Osteoblast (primary cell): ENCODE measurements around the gene CACNA2D1. TPM values are rescaled to one million over a fixed set of nuclear protein-coding genes. Genes with fewer than 3 reads are reported as not detected.

Experiments
- DNase-seq: peaks from one replicate; pipeline ENCODE4 v3.0.0; 2011; ENCODE audit warnings: low spot score, mixed read lengths; ENCODE audit not compliant: insufficient read length; ENCODE audit errors: missing footprints
- H2AFZ ChIP-seq: 2 replicates; pipeline ENCODE4 v1.6.0; 2011; ENCODE audit warnings: mild to moderate bottlenecking, low read length
- H3K27ac ChIP-seq: 2 replicates; pipeline ENCODE4 v1.5.1; 2011; ENCODE audit warnings: mild to moderate bottlenecking, low read depth, low read length, moderate library complexity
- H3K27me3 ChIP-seq: 2 replicates; pipeline ENCODE4 v1.6.0; 2012; ENCODE audit warnings: mild to moderate bottlenecking, control low read depth, inconsistent platforms, low read length, moderate library complexity; ENCODE audit not compliant: insufficient read depth
- H3K36me3 ChIP-seq: 2 replicates; pipeline ENCODE4 v1.5.1; 2011; ENCODE audit warnings: mild to moderate bottlenecking, low read length, control low read depth, moderate library complexity; ENCODE audit not compliant: insufficient read depth
- H3K4me1 ChIP-seq: 2 replicates; pipeline ENCODE4 v1.5.1; 2011; ENCODE audit warnings: mild to moderate bottlenecking, low read length, control low read depth, moderate library complexity; ENCODE audit not compliant: insufficient read depth
- H3K4me2 ChIP-seq: 2 replicates; pipeline ENCODE4 v1.6.0; 2011; ENCODE audit warnings: mild to moderate bottlenecking, low read length; ENCODE audit not compliant: insufficient read depth
- H3K4me3 ChIP-seq: fragments of 200-600 bp; sonication (generic); 3 replicates; pipeline ENCODE4 v1.5.1; 2012; ENCODE audit warnings: mild to moderate bottlenecking, low read length, inconsistent platforms; ENCODE audit not compliant: insufficient read depth
- H3K79me2 ChIP-seq: 2 replicates; pipeline ENCODE4 v1.6.0; 2012; ENCODE audit warnings: mild to moderate bottlenecking, low read length, control low read depth, inconsistent platforms; ENCODE audit not compliant: insufficient read depth
- H3K9me3 ChIP-seq: 2 replicates; pipeline ENCODE4 v1.5.1; 2011; ENCODE audit warnings: low read depth, low read length, control low read depth
- H4K20me1 ChIP-seq: 2 replicates; pipeline ENCODE4 v1.6.0; 2012; ENCODE audit warnings: mild to moderate bottlenecking, low read length, control low read depth; ENCODE audit not compliant: insufficient read depth
- total RNA-seq: library from RNA; depleted of rRNA; stranded (reverse); fragments of >200 nt; gene quantifications from 2 replicates; pipeline ENCODE4 v1.2.3, GENCODE V29; 2012
- TF ChIP-seq, protein P1 (sequence below): IDR thresholded peaks from 2 replicates; pipeline ENCODE4 v1.5.1; 2011; ENCODE audit warnings: mild to moderate bottlenecking, low read depth, low read length, moderate library complexity; ENCODE audit errors: extremely low read depth

The CACNA2D1 gene
- total RNA-seq, 1 donor: 145 TPM

DNA sequence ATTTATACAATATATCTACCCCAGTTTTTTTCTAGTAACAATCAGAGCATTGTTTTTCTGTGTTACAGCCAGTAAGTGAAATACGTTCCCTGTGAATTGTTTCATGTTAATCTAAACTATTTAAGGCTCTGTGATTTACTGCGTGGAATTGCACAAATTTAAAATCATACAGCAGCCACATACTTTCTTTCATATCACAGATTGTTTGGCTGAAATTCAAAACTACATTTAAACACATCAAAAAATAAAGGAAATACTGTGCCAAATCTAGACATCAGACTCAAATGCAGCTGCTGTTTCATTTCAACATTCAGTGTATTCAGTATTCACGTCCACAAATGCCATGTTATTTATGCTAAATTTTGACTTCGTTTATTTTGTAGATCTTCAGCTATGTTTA is 431.1 kb downstream of the CACNA2D1 start:
- Histone ChIP-seq H3K27me3 (no peaks in the 10 kb centered on the region), H3K79me2 (no peaks in the 10 kb centered on the region), H3K4me3 (no peak overlapping the region), H3K36me3 (peaks cover 29% of the 10 kb centered on the region), H3K27ac (no peak overlapping the region), H3K9me3 (no peaks in the 10 kb centered on the region), H3K4me1 (no peaks in the 10 kb centered on the region), H4K20me1 (no peaks in the 10 kb centered on the region), H2AFZ (no peak overlapping the region), H3K4me2 (no peak overlapping the region)
- TF ChIP-seq, protein P1, sequence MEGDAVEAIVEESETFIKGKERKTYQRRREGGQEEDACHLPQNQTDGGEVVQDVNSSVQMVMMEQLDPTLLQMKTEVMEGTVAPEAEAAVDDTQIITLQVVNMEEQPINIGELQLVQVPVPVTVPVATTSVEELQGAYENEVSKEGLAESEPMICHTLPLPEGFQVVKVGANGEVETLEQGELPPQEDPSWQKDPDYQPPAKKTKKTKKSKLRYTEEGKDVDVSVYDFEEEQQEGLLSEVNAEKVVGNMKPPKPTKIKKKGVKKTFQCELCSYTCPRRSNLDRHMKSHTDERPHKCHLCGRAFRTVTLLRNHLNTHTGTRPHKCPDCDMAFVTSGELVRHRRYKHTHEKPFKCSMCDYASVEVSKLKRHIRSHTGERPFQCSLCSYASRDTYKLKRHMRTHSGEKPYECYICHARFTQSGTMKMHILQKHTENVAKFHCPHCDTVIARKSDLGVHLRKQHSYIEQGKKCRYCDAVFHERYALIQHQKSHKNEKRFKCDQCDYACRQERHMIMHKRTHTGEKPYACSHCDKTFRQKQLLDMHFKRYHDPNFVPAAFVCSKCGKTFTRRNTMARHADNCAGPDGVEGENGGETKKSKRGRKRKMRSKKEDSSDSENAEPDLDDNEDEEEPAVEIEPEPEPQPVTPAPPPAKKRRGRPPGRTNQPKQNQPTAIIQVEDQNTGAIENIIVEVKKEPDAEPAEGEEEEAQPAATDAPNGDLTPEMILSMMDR: no peak
- DNase-seq: no peak

DNA sequence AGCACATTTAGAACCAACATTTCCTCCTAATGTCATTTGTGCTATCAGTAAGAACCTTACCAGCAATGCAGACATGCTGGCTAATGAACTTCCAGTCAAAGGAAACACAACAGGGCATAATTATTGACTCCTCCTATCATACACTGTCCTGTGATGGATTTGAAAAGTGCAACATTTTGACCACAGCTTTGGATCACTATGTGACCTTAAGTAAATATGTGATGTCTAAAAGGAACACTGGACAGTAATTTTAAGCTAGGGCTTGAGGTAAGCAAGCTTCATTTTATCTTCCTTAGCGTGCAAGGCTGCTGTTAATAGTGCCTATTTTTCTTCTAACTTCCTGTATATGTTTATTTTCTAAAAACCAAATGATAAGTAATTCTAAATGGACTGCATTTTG is 433.2 kb downstream of the CACNA2D1 start:
- Histone ChIP-seq H3K27me3 (no peaks in the 10 kb centered on the region), H3K4me3 (no peak overlapping the region), H4K20me1 (no peaks in the 10 kb centered on the region), H3K4me1 (no peaks in the 10 kb centered on the region), H2AFZ (no peak overlapping the region), H3K36me3 (peaks cover 41% of the 10 kb centered on the region), H3K27ac (no peak overlapping the region), H3K79me2 (no peaks in the 10 kb centered on the region), H3K9me3 (no peaks in the 10 kb centered on the region), H3K4me2 (no peak overlapping the region)
- DNase-seq: no peak
- TF ChIP-seq, protein P1: no peak

DNA sequence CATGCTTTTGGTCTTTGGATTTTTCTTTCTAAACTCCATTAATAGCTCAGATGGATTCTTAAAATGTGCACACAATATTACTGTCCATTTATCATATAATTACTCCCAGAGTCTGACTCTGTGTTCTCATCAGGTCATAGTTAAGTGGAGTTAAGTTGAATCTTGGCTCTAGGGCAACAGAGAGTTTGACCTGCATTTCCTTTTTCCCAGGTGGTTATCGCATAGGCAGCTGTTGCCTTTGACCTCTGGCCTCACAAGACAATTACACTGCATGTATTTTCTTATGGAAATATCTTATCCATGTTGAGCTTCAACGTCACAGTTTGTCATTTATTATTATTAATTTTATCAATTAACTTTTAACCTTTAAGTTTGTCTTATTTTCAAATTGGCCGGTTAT is 436.3 kb downstream of the CACNA2D1 start:
- no peaks in the 10 kb centered on the region for H3K79me2 ChIP-seq
- H3K4me2 ChIP-seq: no peak overlapping the region
- no peak overlapping the region for H2AFZ ChIP-seq
- peaks cover 41% of the 10 kb centered on the region for H3K36me3 ChIP-seq
- no peaks in the 10 kb centered on the region for H3K9me3 ChIP-seq
- H3K4me1 ChIP-seq: no peaks in the 10 kb centered on the region
- H3K27ac ChIP-seq: no peak overlapping the region
- no peak for DNase-seq
- no peaks in the 10 kb centered on the region for H4K20me1 ChIP-seq
- H3K4me3 ChIP-seq: no peak overlapping the region
- TF ChIP-seq, protein P1: no peak
- no peaks in the 10 kb centered on the region for H3K27me3 ChIP-seq

DNA sequence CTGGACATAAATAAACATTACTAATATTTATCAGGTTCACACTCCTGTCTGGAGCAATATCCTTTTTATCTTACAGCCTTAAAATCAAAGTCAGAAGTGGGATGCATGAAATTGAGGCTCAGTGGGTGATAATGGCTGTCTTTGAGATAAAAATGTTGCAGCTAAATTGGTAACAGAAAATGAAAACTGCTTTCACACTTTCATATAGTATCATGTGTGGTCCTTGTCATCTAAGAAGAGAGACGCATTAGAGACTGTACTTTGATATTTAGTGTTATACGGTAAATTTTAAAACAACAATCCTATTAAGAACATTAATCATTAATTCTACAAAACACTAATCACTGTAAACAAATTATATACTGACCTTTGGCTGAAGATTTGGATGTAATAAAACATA is 438.5 kb downstream of the CACNA2D1 start:
- H3K36me3 ChIP-seq: peaks cover 35% of the 10 kb centered on the region
- no peaks in the 10 kb centered on the region for H3K4me1 ChIP-seq
- H3K9me3 ChIP-seq: no peaks in the 10 kb centered on the region
- no peaks in the 10 kb centered on the region for H3K27me3 ChIP-seq
- no peaks in the 10 kb centered on the region for H3K79me2 ChIP-seq
- H3K4me3 ChIP-seq: no peak overlapping the region
- no peaks in the 10 kb centered on the region for H4K20me1 ChIP-seq
- no peak overlapping the region for H3K4me2 ChIP-seq
- no peak for DNase-seq
- H3K27ac ChIP-seq: no peak overlapping the region
- no peak overlapping the region for H2AFZ ChIP-seq
- TF ChIP-seq, protein P1: no peak
